Measurements from ENCODE around the gene ARFGEF3. TPM values are rescaled to one million over a fixed set of nuclear protein-coding genes. Genes with fewer than 3 reads are reported as not detected.

ARFGEF3 gene
- total and polyA plus RNA-seq, 10 of the 15 experiments (the other 5 are each of a cell fraction or from before 2014, with no cell fraction given), result under 0.01 to 0.08 (median 0.02) TPM; not detected in 1

DNA sequence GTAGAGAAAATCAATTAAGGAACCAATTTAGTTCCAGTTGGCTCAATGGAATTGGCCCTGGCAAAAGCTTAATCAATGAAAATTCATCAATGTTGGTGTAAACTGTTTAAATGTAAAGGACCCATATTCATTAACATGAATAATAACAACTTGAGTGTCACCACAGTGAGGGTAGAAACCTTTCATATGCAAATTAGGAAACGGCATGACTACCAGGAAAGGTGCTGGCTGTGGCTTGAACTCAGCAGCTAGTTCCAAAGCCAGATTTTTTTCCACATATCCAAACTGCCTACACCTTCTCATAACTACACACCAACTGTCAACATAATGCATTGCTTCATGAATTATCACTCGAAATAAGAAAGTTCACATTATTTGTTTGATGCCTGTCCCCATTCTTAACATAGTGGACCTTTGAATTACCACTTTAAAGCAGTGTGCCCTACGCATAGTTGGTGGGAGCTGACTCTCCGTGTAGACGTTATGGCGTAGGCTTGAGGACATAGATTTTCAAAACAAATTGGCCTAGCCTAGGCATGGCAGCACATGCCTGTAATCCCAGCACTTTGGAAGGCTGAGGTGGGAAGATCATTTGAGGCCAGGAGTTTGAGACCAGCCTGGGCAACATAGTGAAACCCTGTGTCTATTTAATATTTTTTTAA lies 36.8 kb downstream of the ARFGEF3 start (continued):
- TF ChIP-seq ZBTB40 (IDR thresholded peaks at IDR 0.05; ENCODE audit: borderline replicate concordance), result no peak

DNA sequence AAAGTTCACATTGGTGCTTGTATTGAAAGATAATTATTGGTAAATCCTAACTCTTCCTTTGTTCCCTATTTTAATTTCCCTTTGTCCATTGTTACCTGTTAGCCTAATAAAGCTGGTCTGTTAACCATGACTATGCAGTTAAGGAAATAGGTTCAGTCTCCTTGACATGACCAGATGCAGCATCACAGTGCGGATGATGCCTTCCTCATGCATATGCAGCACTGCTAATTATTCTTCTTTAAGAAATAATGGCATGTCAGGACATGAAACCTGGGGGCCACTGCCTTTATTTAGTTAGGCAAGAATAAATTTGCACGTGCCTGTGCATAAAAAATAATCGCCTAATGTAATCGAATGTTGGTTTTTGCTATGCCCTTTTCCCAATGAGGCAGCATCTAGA lies 40.1 kb downstream of the ARFGEF3 start:
- Histone ChIP-seq H3K4me2 (ENCODE audit: control insufficient read depth, insufficient read depth) (no peak overlapping the region), H3K9ac (ENCODE audit: control insufficient read depth, insufficient read depth, low read length) (no peak overlapping the region), H2AFZ (ENCODE audit: control insufficient read depth, low read depth, low read length) (no peak overlapping the region), H3K4me3 (no peak overlapping the region), H4K20me1 (ENCODE audit: control insufficient read depth, insufficient read depth) (no peaks in the 10 kb centered on the region), H3K27me3 (replicated peaks in 1 of 2; ENCODE audit: control insufficient read depth in 2 of 2, insufficient read depth in 2 of 2, low read length in 1 of 2) (peaks cover 0 to 2% of the 10 kb centered on the region in 2 experiments; a peak in 3 of 4 replicates), H3K79me2 (ENCODE audit: control insufficient read depth, insufficient read depth, low read length) (no peaks in the 10 kb centered on the region), H3K36me3 (ENCODE audit: control insufficient read depth in 2 of 2, insufficient read depth in 2 of 2, low read length in 1 of 2) (no peaks in the 10 kb centered on the region), H3K4me1 (ENCODE audit: control insufficient read depth, insufficient read depth, low read length) (no peaks in the 10 kb centered on the region), H3K9me3 (replicated peaks; ENCODE audit: control insufficient read depth, insufficient read depth, low read length) (no peaks in the 10 kb centered on the region), H3K27ac (ENCODE audit: control insufficient read depth, insufficient read depth) (no peak overlapping the region)
- FAIRE-seq (no peak), DNase-seq (ENCODE audit: low read depth, low spot score) (no peak), ATAC-seq (no peak)
- TF ChIP-seq POU2F2 (IDR thresholded peaks at IDR 0.05; ENCODE audit: borderline replicate concordance, low read depth, low read length) (no peak), RCOR1 (conservative IDR thresholded peaks at IDR 0.05; ENCODE audit: low read depth, low read length) (no peak), ZNF217 (IDR thresholded peaks at IDR 0.05) (no peak)
- CTCF ChIA-PET, result no interaction called here
- POLR2A ChIA-PET, result no interaction called here
- WGBS (ENCODE audit: insufficient coverage, insufficient replicate concordance, low lambda C conversion rate, missing lambda C conversion rate), result 76% methylated on average over 4 of the region's 4 CpGs
- intact Hi-C loops (cut with micrococcal nuclease; ENCODE audit: unreplicated experiment) (no loop called here), in situ Hi-C loops (cut with MboI) (no loop called here)
- RAD21 ChIA-PET (ENCODE audit: unreplicated experiment), result no interaction called here
- BruUV-seq (replicated peaks), result no TSS peak
- SMC1A ChIA-PET (ENCODE audit: uncharacterized antibody, unreplicated experiment), result interaction anchor here (1.0 kb wide), 1 partner anchor 10 kb away, joined by 3 read pairs; no protein-coding TSS in a partner anchor

All from GM12878 (cell line).